H9 (cell line): ENCODE results near the gene FOXO6. TPM values are rescaled to one million over a fixed set of nuclear protein-coding genes. Genes with fewer than 3 reads are reported as not detected.

ENCODE experiments used
- DNase-seq: peaks from one replicate; pipeline ENCODE4 v3.0.0-alpha.2; 2017
- H2AFZ ChIP-seq: one replicate; pipeline ENCODE4 v1.6.1; 2013; ENCODE audit warnings: mild to moderate bottlenecking, low read length, control low read depth, moderate library complexity
- H2AK5ac ChIP-seq: 2 replicates; pipeline ENCODE4 v1.6.1; 2013; ENCODE audit warnings: low read length, control low read depth, mixed read lengths; ENCODE audit not compliant: insufficient read length
- H2BK120ac ChIP-seq: one replicate; pipeline ENCODE4 v1.6.1; 2013; ENCODE audit warnings: low read depth, mild to moderate bottlenecking, low read length, control low read depth, inconsistent platforms; ENCODE audit not compliant: poor library complexity, severe bottlenecking
- H2BK12ac ChIP-seq: 2 replicates; pipeline ENCODE4 v1.6.1; 2013; ENCODE audit warnings: low read length, control low read depth, mixed read lengths, low read depth; ENCODE audit not compliant: insufficient read length
- H2BK15ac ChIP-seq: 2 replicates; pipeline ENCODE4 v1.6.1; 2013; ENCODE audit warnings: low read depth, low read length, control low read depth
- H2BK20ac ChIP-seq: one replicate; pipeline ENCODE4 v1.6.1; 2013; ENCODE audit warnings: low read depth, mild to moderate bottlenecking, low read length, control low read depth, inconsistent platforms; ENCODE audit not compliant: poor library complexity, severe bottlenecking
- H2BK5ac ChIP-seq: 2 replicates; pipeline ENCODE4 v1.6.1; 2013; ENCODE audit warnings: low read length, control low read depth, mixed read lengths; ENCODE audit not compliant: insufficient read length
- H3K14ac ChIP-seq: 2 replicates; pipeline ENCODE4 v1.6.1; 2013; ENCODE audit warnings: low read length, control low read depth; ENCODE audit not compliant: insufficient read depth
- H3K18ac ChIP-seq: 2 replicates; pipeline ENCODE4 v1.6.1; 2013; ENCODE audit warnings: low read depth, mild to moderate bottlenecking, mixed read lengths, low read length, control low read depth; ENCODE audit not compliant: insufficient read length
- H3K23ac ChIP-seq: 2 replicates; pipeline ENCODE4 v1.6.1; 2013; ENCODE audit warnings: low read length, control low read depth, mixed read lengths, low read depth; ENCODE audit not compliant: insufficient read length
- H3K23me2 ChIP-seq: 2 replicates; pipeline ENCODE4 v1.6.1; 2013; ENCODE audit warnings: low read depth, mild to moderate bottlenecking, mixed read lengths, low read length, control low read depth; ENCODE audit not compliant: insufficient read length, poor library complexity, severe bottlenecking
- H3K27ac ChIP-seq: 2 replicates; pipeline ENCODE4 v1.5.1; 2013; ENCODE audit warnings: low read length, control low read depth, mixed read lengths, low read depth; ENCODE audit not compliant: insufficient read length
- H3K27me3 ChIP-seq: 2 replicates; pipeline ENCODE4 v1.6.1; 2013; ENCODE audit warnings: low read length, control low read depth, inconsistent platforms; ENCODE audit not compliant: insufficient read depth
- H3K4ac ChIP-seq: 2 replicates; pipeline ENCODE4 v1.6.1; 2013; ENCODE audit warnings: low read depth, mild to moderate bottlenecking, control low read depth, inconsistent platforms, low read length, moderate library complexity
- H3K4me1 ChIP-seq: 2 replicates; pipeline ENCODE4 v1.6.1; 2013; ENCODE audit warnings: low read length, control low read depth, inconsistent platforms; ENCODE audit not compliant: insufficient read depth
- H3K4me2 ChIP-seq: 2 replicates; pipeline ENCODE4 v1.6.1; 2013; ENCODE audit warnings: low read length, control low read depth, mixed read lengths; ENCODE audit not compliant: insufficient read length, insufficient read depth
- H3K56ac ChIP-seq: 2 replicates; pipeline ENCODE4 v1.6.1; 2013; ENCODE audit warnings: low read depth, mild to moderate bottlenecking, mixed read lengths, low read length, control low read depth; ENCODE audit not compliant: insufficient read length
- H3K79me1 ChIP-seq: 2 replicates; pipeline ENCODE4 v1.6.1; 2013; ENCODE audit warnings: low read depth, mild to moderate bottlenecking, moderate library complexity, low read length, control low read depth, inconsistent platforms; ENCODE audit not compliant: insufficient read depth, poor library complexity, severe bottlenecking
- H3K79me2 ChIP-seq: 2 replicates; pipeline ENCODE4 v1.6.1; 2013; ENCODE audit warnings: low read length, control low read depth, inconsistent platforms; ENCODE audit not compliant: insufficient read depth
- H3K9ac ChIP-seq: 2 replicates; pipeline ENCODE4 v1.6.1; 2013; ENCODE audit warnings: low read length, control low read depth, mixed read lengths; ENCODE audit not compliant: insufficient read length; ENCODE audit errors: extremely low read depth
- H3K9me3 ChIP-seq: one replicate; pipeline ENCODE4 v1.6.1; 2013; ENCODE audit warnings: low read depth, low read length, inconsistent platforms; ENCODE audit not compliant: control insufficient read depth
- H3T11ph ChIP-seq: one replicate; pipeline ENCODE4 v1.6.1; 2013; ENCODE audit warnings: mild to moderate bottlenecking, low read length, control low read depth, inconsistent platforms
- H4K20me1 ChIP-seq: one replicate; pipeline ENCODE4 v1.6.1; 2013; ENCODE audit not compliant: control insufficient read depth, insufficient read length, insufficient read depth
- H4K5ac ChIP-seq: 2 replicates; pipeline ENCODE4 v1.6.1; 2013; ENCODE audit warnings: low read depth, mild to moderate bottlenecking, mixed read lengths, low read length, control low read depth; ENCODE audit not compliant: insufficient read length
- H4K8ac ChIP-seq: replicated peaks from 2 replicates; pipeline ENCODE4 v1.6.1; 2013; ENCODE audit warnings: low read length, control low read depth, mixed read lengths, low read depth; ENCODE audit not compliant: insufficient read length
- H4K91ac ChIP-seq: 2 replicates; pipeline ENCODE4 v1.6.1; 2013; ENCODE audit warnings: low read depth, mild to moderate bottlenecking, moderate library complexity, mixed read lengths, low read length, control low read depth; ENCODE audit not compliant: insufficient read length
- H3K27ac Mint-ChIP-seq, 3 experiments: 2 replicates in 2 of 3; 3 replicates in 1 of 3; pipeline ENCODE4 v1.8.0; 2020 to 2021; ENCODE audit warnings: mixed read lengths in 3 of 3, mild to moderate bottlenecking in 1 of 3, moderate library complexity in 1 of 3
- H3K27me3 Mint-ChIP-seq: 2 replicates; pipeline ENCODE4 v1.8.0; 2021; ENCODE audit warnings: low read depth, mild to moderate bottlenecking, moderate library complexity, mixed read lengths
- H3K36me3 Mint-ChIP-seq, 3 experiments: 2 replicates in 2 of 3; 3 replicates in 1 of 3; pipeline ENCODE4 v1.8.0; 2020 to 2021; ENCODE audit warnings: low read depth in 3 of 3, mixed read lengths in 3 of 3; ENCODE audit not compliant: insufficient read depth in 1 of 3
- H3K4me1 Mint-ChIP-seq, 2 experiments: 2 replicates each; pipeline ENCODE4 v1.8.0; 2020; ENCODE audit warnings: mixed read lengths in 2 of 2
- H3K4me3 Mint-ChIP-seq, 2 experiments: 2 replicates in 1 of 2; 3 replicates in 1 of 2; pipeline ENCODE4 v1.8.0; 2020 to 2021; ENCODE audit warnings: mild to moderate bottlenecking in 2 of 2, mixed read lengths in 2 of 2, moderate library complexity in 1 of 2
- H3K9me3 Mint-ChIP-seq, 2 experiments: 2 replicates in 1 of 2; 3 replicates in 1 of 2; pipeline ENCODE4 v1.8.0; 2020; ENCODE audit warnings: mild to moderate bottlenecking in 2 of 2, mixed read lengths in 2 of 2, moderate library complexity in 1 of 2
- CTCF ChIP-seq: fragments of 200-600 bp; sonication (generic); conservative IDR thresholded peaks from 3 replicates; pipeline ENCODE4 v1.8.0; 2021; ENCODE audit warnings: antibody characterized with exemption, mild to moderate bottlenecking
- whole genome bisulfite sequencing: extraction: QIAGEN DNeasy Blood & Tissue Kit; methylation state at CpG from one replicate; pipeline ENCODE4 v1.1.7; 2013; ENCODE audit warnings: missing lambda C conversion rate, low lambda C conversion rate, mixed read lengths; ENCODE audit not compliant: insufficient read length; ENCODE audit errors: extremely low coverage; 5-methylcytosine and 5-hydroxymethylcytosine counted together
- total RNA-seq: library from RNA; stranded (reverse); gene quantifications from 2 replicates; pipeline ENCODE4 v1.2.1, GENCODE V29; 2021

The FOXO6 gene
- total RNA-seq, 1 experiment from 2014 or later = 0.83 TPM

GRCh38 chr1:41391834-41392527 lies 30.7 kb downstream of the FOXO6 start:
- H4K91ac ChIP-seq = no peak overlapping the region
- no peak overlapping the region for H2BK15ac ChIP-seq
- peaks cover 9% of the 10 kb centered on the region; the same call in 1 of the 2 replicates for H3K4me1 ChIP-seq
- no peak overlapping the region for H3K14ac ChIP-seq
- WGBS = no CpG with 5 or more reads among the region's 9 CpGs
- peaks cover 49 to 65% of the 10 kb centered on the region in 2 experiments for H3K4me1 Mint-ChIP-seq
- H3K9me3 ChIP-seq = no peaks in the 10 kb centered on the region
- H2BK120ac ChIP-seq = no peak overlapping the region
- H3K56ac ChIP-seq = no peak overlapping the region
- no peaks in the 10 kb centered on the region for H3K27me3 ChIP-seq
- H3K9me3 Mint-ChIP-seq = no peaks in the 10 kb centered on the region
- no peak overlapping the region for H4K8ac ChIP-seq
- H3K23me2 ChIP-seq = peaks cover 3% of the 10 kb centered on the region
- no peaks in the 10 kb centered on the region for H3K36me3 Mint-ChIP-seq
- H3K79me1 ChIP-seq = no peaks in the 10 kb centered on the region
- H3K27ac ChIP-seq = no peak overlapping the region
- no peak overlapping the region for H3K4me2 ChIP-seq
- no peak overlapping the region for H2AK5ac ChIP-seq
- H3K27me3 Mint-ChIP-seq = peaks cover 36% of the 10 kb centered on the region
- no peak for TF ChIP-seq CTCF
- no peak overlapping the region for H2BK12ac ChIP-seq
- H3T11ph ChIP-seq = no peak overlapping the region
- H3K4ac ChIP-seq = no peak overlapping the region
- no peak overlapping the region for H3K27ac Mint-ChIP-seq
- no peak overlapping the region for H2AFZ ChIP-seq
- no peak overlapping the region for H3K23ac ChIP-seq
- H2BK20ac ChIP-seq = no peak overlapping the region
- DNase-seq = no peak
- H2BK5ac ChIP-seq = no peak overlapping the region
- H4K5ac ChIP-seq = no peak overlapping the region
- no peaks in the 10 kb centered on the region for H4K20me1 ChIP-seq
- H3K79me2 ChIP-seq = no peaks in the 10 kb centered on the region
- no peak overlapping the region for H3K4me3 Mint-ChIP-seq
- H3K9ac ChIP-seq = no peak overlapping the region
- no peak overlapping the region for H3K18ac ChIP-seq
